Esophagus mucosa (tissue), 1 donor: ENCODE measurements around the gene LRRC45. TPM values are rescaled to one million over a fixed set of nuclear protein-coding genes. Genes with fewer than 3 reads are reported as not detected.

Experiments used
- ATAC-seq: fragments of 200-7000 bp; cut with Tn5 transposase; one replicate; pipeline ENCODE4 v1.9.1; 2020
- total RNA-seq: library from RNA; stranded (reverse); gene quantifications from one replicate; pipeline ENCODE4 v1.2.4, GENCODE V29; 2023
- donor health status: DM: yes; HTN: yes; CAD: no.

Gene LRRC45
- total RNA-seq, 1 donor from 2014 or later, result 8.4 TPM

DNA sequence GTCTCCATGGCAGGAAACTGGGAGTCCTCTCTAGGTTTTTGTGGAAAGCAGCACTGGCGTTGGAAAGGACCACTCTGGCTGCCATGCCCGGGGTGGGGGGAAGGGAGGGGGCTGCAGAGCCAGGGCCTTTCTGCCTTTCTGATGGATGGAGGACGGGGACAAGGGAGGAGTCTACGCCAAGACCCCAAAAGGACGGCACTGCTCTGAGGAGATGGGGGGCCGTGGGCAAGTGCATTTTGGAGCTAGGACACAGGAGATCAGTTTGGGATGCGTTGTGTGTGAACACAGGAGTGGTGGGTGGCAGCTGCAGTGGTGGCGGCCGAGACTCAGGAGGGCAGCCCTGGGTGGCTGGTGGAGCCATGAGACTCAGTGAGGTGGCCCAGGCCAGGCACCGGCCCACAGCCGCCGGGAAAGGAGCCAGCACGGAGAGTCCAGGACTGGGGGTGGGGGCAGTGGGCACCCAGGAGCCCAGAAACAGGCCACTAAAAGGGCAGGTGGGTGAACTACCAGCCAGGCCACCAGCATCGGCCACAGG lies 2.5 kb upstream of the LRRC45 start:
- ATAC-seq, result no peak

GRCh38 chr17:82021107-82021899 lies 1.8 kb upstream of the LRRC45 start:
- ATAC-seq, result peak; percentile 3

DNA sequence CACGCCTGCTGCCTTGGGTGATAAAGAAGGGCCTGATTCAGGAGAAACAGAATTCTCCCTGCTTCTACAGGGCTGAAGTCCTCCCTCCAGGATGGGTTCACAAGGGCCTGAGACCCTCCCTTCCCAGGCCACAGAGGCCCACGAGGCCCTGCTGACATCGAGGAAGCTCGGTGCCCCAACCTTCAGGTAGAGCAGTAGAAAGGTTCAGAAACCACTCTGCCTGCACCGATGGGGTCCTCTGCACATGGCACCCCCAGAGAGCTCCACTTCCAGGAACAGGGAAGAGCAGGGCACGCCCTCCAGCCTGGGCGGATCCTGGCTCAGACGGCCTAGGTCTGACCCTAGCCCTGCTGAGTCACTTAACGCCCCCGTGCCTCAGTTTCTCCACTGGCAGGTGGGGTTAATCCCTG lies 1.2 kb upstream of the LRRC45 start:
- ATAC-seq, result no peak

- ATAC-seq, result no peak
These were observed 660 bp upstream of the LRRC45 start, which contains the start of gene CENPX for GRCh38 chr17:82022310-82022980. TSS of gene CENPX (minus strand) at chr17:82022878. CDS start at chr17:82022861, 17 bp downstream.

GRCh38 chr17:82023447-82024241 lies 539 bp downstream of the LRRC45 start:
- peak; percentile 0 for ATAC-seq

GRCh38 chr17:82024859-82025258 lies 1.8 kb downstream of the LRRC45 start:
- ATAC-seq, result no peak

- no peak for ATAC-seq
These were observed 2.4 kb downstream of the LRRC45 start for GRCh38 chr17:82025401-82026107.

DNA sequence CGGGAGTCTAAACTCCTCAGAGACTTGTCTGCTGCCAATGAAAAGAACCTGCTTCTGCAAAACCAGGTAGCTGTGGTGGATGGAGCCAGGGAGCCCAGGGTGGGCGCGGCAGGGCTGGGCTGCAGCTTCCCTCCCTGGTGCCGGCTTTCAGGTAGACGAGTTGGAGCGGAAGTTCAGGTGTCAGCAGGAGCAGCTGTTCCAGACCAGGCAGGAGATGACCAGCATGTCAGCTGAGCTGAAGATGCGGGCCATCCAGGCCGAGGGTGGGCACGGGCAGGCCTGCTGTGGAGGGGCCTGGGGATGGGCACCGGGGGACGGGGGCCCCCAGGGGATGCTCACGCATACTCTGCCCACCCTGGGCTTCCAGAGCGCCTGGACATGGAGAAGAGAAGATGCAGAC lies 5.1 kb downstream of the LRRC45 start:
- no peak for ATAC-seq

- ATAC-seq, result no peak
These were observed 5.9 kb downstream of the LRRC45 start for GRCh38 chr17:82028966-82029365.

DNA sequence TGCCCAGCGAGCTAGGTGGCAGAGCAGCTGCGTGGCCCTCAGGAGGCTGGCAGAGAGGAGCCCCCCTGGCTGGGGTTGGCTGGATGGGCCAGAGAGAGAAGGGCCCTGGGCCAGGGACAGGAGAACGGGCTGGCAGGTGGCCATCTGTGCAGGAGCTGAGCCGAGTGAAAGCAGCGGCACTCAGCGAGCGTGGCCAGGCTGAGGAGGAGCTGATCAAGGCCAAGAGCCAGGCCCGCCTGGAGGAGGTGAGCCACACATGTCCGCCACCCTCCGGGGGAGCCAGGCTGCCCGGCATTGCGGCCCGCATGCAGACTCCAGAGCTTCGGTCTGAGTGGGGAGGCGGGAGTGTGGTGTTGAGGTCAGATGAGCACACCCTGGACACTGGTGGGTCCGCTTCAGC lies 6.3 kb downstream of the LRRC45 start:
- ATAC-seq, result no peak

- ATAC-seq, result no peak
These were observed 6.9 kb downstream of the LRRC45 start for GRCh38 chr17:82029990-82030469.

DNA sequence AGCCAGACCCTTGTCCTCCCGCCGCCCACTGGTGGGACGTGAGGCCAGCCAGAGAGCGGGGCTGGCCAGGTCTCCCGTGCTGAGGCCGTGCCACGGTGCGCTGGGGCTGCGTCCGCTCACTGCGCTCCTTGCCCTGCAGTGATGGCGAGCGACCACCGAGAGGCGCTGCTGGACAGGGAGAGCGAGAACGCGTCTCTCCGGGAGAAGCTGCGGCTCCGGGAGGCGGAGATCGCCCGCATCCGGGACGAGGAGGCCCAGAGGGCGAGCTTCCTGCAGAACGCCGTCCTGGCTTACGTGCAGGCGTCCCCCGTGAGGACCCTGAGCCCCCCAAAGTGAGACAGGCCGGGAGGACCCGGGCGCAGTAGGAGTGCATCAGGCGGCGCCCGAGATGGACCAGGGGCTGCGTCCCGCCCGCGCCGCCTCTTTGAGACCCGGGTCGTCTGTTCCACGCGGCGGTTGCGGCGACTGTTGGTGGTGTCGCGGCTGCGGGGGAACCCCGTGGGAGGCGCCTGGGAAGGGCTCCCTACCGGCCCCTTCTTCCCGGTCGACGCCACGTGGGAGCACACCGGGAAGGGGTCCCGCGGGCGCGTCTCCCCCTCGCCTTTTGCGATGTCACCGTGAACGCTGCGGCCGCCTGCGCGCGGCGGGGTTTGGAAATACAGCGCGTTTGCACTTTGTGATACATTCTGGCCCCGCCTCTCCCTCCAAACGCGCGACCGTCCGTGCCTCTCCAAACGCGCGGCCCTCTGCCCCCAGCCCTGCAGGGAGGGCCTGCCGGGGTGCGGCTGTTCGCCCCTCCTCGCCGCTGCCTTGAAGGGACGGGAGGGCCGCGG lies 7.6 kb downstream of the LRRC45 start:
- ATAC-seq, result peak; percentile 74

DNA sequence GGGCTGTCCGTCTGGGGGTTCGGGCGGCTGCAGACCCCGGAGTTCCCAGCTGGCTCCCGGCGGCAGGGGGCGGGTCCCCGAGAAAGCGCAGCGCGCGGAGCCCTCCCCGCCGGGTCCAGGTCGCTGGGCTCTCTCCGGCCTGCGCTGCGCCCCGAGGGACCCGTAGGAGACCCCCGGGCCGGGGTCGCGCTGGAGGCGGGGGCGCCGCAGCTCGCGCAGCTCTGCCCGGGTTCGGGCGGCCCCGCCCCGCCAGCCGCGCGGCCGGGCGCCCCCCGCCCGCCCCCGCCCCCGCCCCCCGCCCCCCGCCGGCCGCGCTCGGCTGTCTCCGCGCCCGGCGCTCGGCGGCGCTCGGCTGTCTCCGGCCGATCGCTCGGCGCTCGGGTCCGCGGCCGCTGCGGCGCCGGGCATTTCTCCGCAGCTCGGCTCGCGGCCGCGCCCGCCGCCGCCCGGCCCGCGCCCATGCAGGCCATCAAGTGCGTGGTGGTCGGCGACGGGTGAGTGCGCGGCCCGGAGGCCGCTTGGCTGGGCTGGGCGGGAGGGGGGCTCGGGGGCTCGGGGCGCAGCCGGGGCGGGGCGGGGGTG lies 8.3 kb downstream of the LRRC45 start, which contains the start of gene RAC3:
RAC3 (plus strand) TSS at position 376 of the 582 bp plus-strand sequence; CDS start at position 460, 84 bp downstream.
- ATAC-seq, result no peak

DNA sequence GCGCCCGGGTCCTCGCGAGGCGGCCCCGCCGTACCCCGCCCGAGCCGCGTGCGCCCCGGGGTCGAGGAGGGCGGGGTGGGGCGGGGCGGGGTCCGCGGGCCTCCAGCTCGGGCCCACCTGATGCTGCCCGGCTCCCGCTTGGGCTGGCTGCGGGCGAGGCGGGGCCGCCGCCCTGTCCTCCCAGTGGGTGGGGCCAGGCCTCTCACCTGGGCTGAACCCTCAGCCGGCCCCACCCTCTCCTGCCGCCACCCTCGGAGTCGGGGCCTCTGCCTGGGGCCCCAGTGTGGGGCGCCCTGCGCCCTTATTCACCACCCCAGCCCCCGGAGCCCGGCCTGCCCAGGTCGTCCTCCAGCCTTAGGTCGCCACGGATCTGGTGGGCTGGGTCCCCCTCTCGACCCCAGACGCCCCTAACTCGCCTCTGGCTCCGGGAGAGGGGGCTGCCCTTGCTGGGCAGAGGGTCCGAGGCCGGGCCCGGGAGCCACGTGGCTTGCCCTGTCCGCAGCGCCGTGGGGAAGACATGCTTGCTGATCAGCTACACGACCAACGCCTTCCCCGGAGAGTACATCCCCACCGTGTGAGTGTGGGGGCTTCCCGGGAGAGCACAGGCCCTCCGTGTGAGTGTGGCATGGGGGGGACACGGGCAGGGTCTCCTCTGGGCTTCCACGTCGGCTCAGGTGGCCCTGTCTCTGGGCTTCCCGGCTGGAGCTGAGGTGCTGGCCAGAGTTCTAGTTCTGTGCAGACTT lies 9.0 kb downstream of the LRRC45 start:
- ATAC-seq, result peak; percentile 54

DNA sequence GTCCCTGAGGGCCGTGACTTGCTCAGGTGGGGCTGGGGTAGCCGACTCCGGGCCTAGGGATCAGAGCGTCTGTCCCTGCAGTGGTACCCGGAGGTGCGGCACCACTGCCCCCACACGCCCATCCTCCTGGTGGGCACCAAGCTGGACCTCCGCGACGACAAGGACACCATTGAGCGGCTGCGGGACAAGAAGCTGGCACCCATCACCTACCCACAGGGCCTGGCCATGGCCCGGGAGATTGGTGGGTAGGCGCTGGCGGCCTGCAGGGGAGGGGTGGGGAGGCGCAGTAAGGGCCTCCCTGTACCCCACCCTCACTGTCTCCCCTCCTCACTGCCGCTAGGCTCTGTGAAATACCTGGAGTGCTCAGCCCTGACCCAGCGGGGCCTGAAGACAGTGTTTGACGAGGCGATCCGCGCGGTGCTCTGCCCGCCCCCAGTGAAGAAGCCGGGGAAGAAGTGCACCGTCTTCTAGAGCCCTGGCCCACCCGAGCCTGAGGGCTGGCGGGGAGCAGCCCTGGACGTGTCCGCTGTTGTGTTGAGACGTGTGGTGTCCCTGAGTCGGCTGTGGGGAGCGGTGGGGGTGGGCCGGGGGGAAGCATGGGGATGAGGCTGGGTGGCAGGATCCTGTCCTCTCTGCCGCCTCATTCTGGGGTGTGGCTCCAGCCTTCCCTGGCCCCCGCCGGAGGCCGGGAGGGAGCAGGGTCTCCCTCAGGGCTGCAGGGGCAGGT lies 10.4 kb downstream of the LRRC45 start:
- no peak for ATAC-seq

GRCh38 chr17:82034371-82035011 lies 11.4 kb downstream of the LRRC45 start:
- no peak for ATAC-seq

- no peak for ATAC-seq
These were observed 12.4 kb downstream of the LRRC45 start for GRCh38 chr17:82035488-82035887.

- no peak for ATAC-seq
These were observed 13.0 kb downstream of the LRRC45 start for GRCh38 chr17:82035956-82036633.
